Left lung (tissue), 10 donors: Measurements from ENCODE around the gene A4GALT. TPM values are rescaled to one million over a fixed set of nuclear protein-coding genes. Genes with fewer than 3 reads are reported as not detected.

Experiments used
- ATAC-seq: fragments of 200-7000 bp; cut with Tn5 transposase; one replicate; pipeline ENCODE4 v1.9.1; 2020; ENCODE audit warnings: moderate library complexity
- DNase-seq, 4 donors: peaks; one replicate each; pipeline ENCODE4 v3.0.0-alpha.2; 2013 to 2020
- H3K27ac ChIP-seq, 2 donors: fragments of 200-600 bp; sonication (generic) in 1 of 2; one replicate each; pipeline versions ENCODE4 v1.5.0 to v1.8.0; 2020 to 2021
- H3K27me3 ChIP-seq, 2 donors: fragments of 200-600 bp; sonication (generic) in 1 of 2; one replicate each; pipeline versions ENCODE4 v1.5.0 to v1.8.0; 2020 to 2021
- H3K36me3 ChIP-seq, 2 donors: fragments of 200-600 bp; sonication (generic) in 1 of 2; one replicate each; pipeline versions ENCODE4 v1.5.0 to v1.8.0; 2020 to 2021
- H3K4me1 ChIP-seq, 2 donors: fragments of 200-600 bp; one replicate each; pipeline ENCODE4 v1.8.0; 2021
- H3K4me3 ChIP-seq, 2 donors: fragments of 200-600 bp; sonication (generic) in 1 of 2; one replicate each; pipeline versions ENCODE4 v1.5.0 to v1.8.0; 2020 to 2021; ENCODE audit warnings: mild to moderate bottlenecking in 1 of 2
- H3K9me3 ChIP-seq, 2 donors: fragments of 200-600 bp; sonication (generic) in 1 of 2; one replicate each; pipeline versions ENCODE4 v1.5.0 to v1.8.0; 2020 to 2021
- CTCF ChIP-seq, 2 donors: fragments of 200-600 bp; sonication (generic) in 1 of 2; IDR thresholded peaks; one replicate each; pipeline versions ENCODE4 v1.5.0 to v1.8.0; 2021; ENCODE audit warnings: antibody characterized with exemption in 2 of 2
- intact Hi-C, 2 donors: fragments of 100-400 bp; cut with DNase I; formaldehyde crosslinking; loops; one replicate each; pipeline versions ENCODE4 v1.11.2 to v1.14.2; 2022
- polyA plus RNA-seq, 6 donors: library from polyadenylated mRNA; unstranded; fragments of 120-200 nt; gene quantifications; one replicate each; pipeline ENCODE4 v1.2.1, GENCODE V29; 2013; ENCODE audit not compliant: insufficient read length in 6 of 6
- total RNA-seq, 2 donors: library from RNA; stranded (reverse); fragmentation: NEBNext Ultra II Directional; extraction: Animal tissue kit (Norgen Biotek cat#: 25700); gene quantifications; one replicate each; pipeline ENCODE4 v1.2.1, GENCODE V29; 2021
- donor health status: DM: no; HTN: yes; CAD: no.
- donor health status: DM: no; HTN: no; CAD: no.

A4GALT gene
- total and polyA plus RNA-seq, 8 donors: 1.9 to 21.3 (median 2.7) TPM

- Histone ChIP-seq H3K36me3 (no peaks in the 10 kb centered on the region), H3K4me3 (no peak overlapping the region), H3K27ac (no peak overlapping the region), H3K4me1 (peaks cover 4 to 15% of the 10 kb centered on the region in 2 donors), H3K27me3 (no peaks in the 10 kb centered on the region), H3K9me3 (no peaks in the 10 kb centered on the region)
- TF ChIP-seq CTCF (IDR thresholded peaks at IDR 0.05): no peak
- DNase-seq: no peak
- intact Hi-C loops: no loop called here
- ATAC-seq: no peak
Observed at GRCh38 chr22:42701694-42702093, 19.0 kb downstream of the A4GALT start.

GRCh38 chr22:42700901-42701300, 19.8 kb downstream of the A4GALT start:
- DNase-seq: no peak
- Histone ChIP-seq H3K36me3 (no peaks in the 10 kb centered on the region), H3K9me3 (no peaks in the 10 kb centered on the region), H3K27ac (no peak overlapping the region), H3K4me3 (no peak overlapping the region), H3K27me3 (no peaks in the 10 kb centered on the region), H3K4me1 (peaks cover 4 to 15% of the 10 kb centered on the region in 2 donors)
- TF ChIP-seq CTCF (IDR thresholded peaks at IDR 0.05): no peak
- intact Hi-C loops: no loop called here
- no peak for ATAC-seq

GRCh38 chr22:42700355-42700754, 20.3 kb downstream of the A4GALT start:
- Histone ChIP-seq H3K4me1 (peaks cover 4 to 15% of the 10 kb centered on the region in 2 donors), H3K27me3 (no peaks in the 10 kb centered on the region), H3K27ac (no peak overlapping the region), H3K4me3 (no peak overlapping the region), H3K36me3 (no peaks in the 10 kb centered on the region), H3K9me3 (no peaks in the 10 kb centered on the region)
- intact Hi-C loops: no loop called here
- ATAC-seq (no peak), DNase-seq (no peak)
- TF ChIP-seq CTCF (IDR thresholded peaks at IDR 0.05): no peak

- Histone ChIP-seq H3K9me3 (no peaks in the 10 kb centered on the region), H3K27me3 (no peaks in the 10 kb centered on the region), H3K4me3 (no peak overlapping the region), H3K27ac (no peak overlapping the region), H3K4me1 (peaks cover 4 to 15% of the 10 kb centered on the region in 2 donors), H3K36me3 (no peaks in the 10 kb centered on the region)
- TF ChIP-seq CTCF (IDR thresholded peaks at IDR 0.05): no peak
- DNase-seq (no peak), ATAC-seq (no peak)
- intact Hi-C loops: no loop called here
Observed at GRCh38 chr22:42699976-42700352, 20.7 kb downstream of the A4GALT start.

- H3K36me3 ChIP-seq: no peaks in the 10 kb centered on the region
- ATAC-seq: no peak
- no peak for TF ChIP-seq CTCF (IDR thresholded peaks at IDR 0.05)
- H3K27ac ChIP-seq: no peak overlapping the region
- H3K27me3 ChIP-seq: no peaks in the 10 kb centered on the region
- H3K9me3 ChIP-seq: no peaks in the 10 kb centered on the region
- no peak overlapping the region for H3K4me3 ChIP-seq
- peaks cover 4 to 15% of the 10 kb centered on the region in 2 donors for H3K4me1 ChIP-seq
- intact Hi-C loops: no loop called here
- no peak for DNase-seq
Observed at GRCh38 chr22:42699281-42699975, 21.2 kb downstream of the A4GALT start.
